H1 (cell line): ENCODE data around the gene SCRN1. TPM values are rescaled to one million over a fixed set of nuclear protein-coding genes. Genes with fewer than 3 reads are reported as not detected.

Source experiments
- polyA plus RNA-seq, 7 experiments: library from polyadenylated mRNA; depleted of rRNA in 3 of 7; stranded (reverse) in 5 of 7; unstranded in 2 of 7; fragments of >200 nt in 5 of 7; fragments of 200-250 nt in 2 of 7; gene quantifications; 1 replicate in 5 of 7; 2 replicates in 1 of 7; 4 replicates in 1 of 7; pipeline versions ENCODE4 v1.2.1 to v1.2.3, GENCODE V29; 2011 to 2013; ENCODE audit warnings: missing spikeins in 2 of 7, mixed read lengths in 2 of 7
- total RNA-seq: library from RNA; stranded (reverse); fragmentation: NEBNext Ultra II Directional; extraction: Animal tissue kit (Norgen Biotek cat#: 25700); gene quantifications from 2 replicates; pipeline ENCODE4 v1.2.1, GENCODE V29; 2021
- TF ChIP-seq, protein P1 (sequence below): fragments of 300-600 bp; sonication (generic); IDR thresholded peaks from 2 replicates; pipeline ENCODE4 v1.7.1; 2012; ENCODE audit warnings: low read length, moderate library complexity, mild to moderate bottlenecking, inconsistent platforms; ENCODE audit not compliant: insufficient replicate concordance

The SCRN1 gene
- total and polyA plus RNA-seq, 2 of the 8 experiments (the other 6 are each of a cell fraction or from before 2014, with no cell fraction given) = 36.0 to 75.8 TPM

DNA sequence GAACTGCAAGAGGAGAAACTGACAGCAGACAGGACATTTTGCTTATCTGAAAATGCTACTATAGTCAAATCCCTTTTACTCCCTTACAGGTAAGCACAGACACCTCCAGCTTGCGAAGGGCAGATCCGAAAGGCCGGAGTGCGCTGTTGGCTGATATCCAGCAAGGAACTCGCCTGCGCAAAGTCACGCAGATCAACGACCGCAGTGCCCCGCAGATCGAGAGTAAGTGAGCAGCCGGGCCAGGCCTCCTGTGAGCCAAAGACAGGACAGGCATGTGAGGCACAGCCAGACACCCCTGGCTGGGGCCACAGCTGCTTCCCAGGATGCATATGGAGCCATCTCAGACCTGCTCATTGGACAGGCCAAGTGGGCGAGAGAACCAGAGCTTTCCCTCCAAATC lies 113.9 kb downstream of the SCRN1 start (continued):
- TF ChIP-seq, protein P1, sequence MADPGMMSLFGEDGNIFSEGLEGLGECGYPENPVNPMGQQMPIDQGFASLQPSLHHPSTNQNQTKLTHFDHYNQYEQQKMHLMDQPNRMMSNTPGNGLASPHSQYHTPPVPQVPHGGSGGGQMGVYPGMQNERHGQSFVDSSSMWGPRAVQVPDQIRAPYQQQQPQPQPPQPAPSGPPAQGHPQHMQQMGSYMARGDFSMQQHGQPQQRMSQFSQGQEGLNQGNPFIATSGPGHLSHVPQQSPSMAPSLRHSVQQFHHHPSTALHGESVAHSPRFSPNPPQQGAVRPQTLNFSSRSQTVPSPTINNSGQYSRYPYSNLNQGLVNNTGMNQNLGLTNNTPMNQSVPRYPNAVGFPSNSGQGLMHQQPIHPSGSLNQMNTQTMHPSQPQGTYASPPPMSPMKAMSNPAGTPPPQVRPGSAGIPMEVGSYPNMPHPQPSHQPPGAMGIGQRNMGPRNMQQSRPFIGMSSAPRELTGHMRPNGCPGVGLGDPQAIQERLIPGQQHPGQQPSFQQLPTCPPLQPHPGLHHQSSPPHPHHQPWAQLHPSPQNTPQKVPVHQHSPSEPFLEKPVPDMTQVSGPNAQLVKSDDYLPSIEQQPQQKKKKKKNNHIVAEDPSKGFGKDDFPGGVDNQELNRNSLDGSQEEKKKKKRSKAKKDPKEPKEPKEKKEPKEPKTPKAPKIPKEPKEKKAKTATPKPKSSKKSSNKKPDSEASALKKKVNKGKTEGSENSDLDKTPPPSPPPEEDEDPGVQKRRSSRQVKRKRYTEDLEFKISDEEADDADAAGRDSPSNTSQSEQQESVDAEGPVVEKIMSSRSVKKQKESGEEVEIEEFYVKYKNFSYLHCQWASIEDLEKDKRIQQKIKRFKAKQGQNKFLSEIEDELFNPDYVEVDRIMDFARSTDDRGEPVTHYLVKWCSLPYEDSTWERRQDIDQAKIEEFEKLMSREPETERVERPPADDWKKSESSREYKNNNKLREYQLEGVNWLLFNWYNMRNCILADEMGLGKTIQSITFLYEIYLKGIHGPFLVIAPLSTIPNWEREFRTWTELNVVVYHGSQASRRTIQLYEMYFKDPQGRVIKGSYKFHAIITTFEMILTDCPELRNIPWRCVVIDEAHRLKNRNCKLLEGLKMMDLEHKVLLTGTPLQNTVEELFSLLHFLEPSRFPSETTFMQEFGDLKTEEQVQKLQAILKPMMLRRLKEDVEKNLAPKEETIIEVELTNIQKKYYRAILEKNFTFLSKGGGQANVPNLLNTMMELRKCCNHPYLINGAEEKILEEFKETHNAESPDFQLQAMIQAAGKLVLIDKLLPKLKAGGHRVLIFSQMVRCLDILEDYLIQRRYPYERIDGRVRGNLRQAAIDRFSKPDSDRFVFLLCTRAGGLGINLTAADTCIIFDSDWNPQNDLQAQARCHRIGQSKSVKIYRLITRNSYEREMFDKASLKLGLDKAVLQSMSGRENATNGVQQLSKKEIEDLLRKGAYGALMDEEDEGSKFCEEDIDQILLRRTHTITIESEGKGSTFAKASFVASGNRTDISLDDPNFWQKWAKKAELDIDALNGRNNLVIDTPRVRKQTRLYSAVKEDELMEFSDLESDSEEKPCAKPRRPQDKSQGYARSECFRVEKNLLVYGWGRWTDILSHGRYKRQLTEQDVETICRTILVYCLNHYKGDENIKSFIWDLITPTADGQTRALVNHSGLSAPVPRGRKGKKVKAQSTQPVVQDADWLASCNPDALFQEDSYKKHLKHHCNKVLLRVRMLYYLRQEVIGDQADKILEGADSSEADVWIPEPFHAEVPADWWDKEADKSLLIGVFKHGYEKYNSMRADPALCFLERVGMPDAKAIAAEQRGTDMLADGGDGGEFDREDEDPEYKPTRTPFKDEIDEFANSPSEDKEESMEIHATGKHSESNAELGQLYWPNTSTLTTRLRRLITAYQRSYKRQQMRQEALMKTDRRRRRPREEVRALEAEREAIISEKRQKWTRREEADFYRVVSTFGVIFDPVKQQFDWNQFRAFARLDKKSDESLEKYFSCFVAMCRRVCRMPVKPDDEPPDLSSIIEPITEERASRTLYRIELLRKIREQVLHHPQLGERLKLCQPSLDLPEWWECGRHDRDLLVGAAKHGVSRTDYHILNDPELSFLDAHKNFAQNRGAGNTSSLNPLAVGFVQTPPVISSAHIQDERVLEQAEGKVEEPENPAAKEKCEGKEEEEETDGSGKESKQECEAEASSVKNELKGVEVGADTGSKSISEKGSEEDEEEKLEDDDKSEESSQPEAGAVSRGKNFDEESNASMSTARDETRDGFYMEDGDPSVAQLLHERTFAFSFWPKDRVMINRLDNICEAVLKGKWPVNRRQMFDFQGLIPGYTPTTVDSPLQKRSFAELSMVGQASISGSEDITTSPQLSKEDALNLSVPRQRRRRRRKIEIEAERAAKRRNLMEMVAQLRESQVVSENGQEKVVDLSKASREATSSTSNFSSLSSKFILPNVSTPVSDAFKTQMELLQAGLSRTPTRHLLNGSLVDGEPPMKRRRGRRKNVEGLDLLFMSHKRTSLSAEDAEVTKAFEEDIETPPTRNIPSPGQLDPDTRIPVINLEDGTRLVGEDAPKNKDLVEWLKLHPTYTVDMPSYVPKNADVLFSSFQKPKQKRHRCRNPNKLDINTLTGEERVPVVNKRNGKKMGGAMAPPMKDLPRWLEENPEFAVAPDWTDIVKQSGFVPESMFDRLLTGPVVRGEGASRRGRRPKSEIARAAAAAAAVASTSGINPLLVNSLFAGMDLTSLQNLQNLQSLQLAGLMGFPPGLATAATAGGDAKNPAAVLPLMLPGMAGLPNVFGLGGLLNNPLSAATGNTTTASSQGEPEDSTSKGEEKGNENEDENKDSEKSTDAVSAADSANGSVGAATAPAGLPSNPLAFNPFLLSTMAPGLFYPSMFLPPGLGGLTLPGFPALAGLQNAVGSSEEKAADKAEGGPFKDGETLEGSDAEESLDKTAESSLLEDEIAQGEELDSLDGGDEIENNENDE = no peak
